Measurements from ENCODE around the gene NDUFAF5.

NDUFAF5 gene

DNA sequence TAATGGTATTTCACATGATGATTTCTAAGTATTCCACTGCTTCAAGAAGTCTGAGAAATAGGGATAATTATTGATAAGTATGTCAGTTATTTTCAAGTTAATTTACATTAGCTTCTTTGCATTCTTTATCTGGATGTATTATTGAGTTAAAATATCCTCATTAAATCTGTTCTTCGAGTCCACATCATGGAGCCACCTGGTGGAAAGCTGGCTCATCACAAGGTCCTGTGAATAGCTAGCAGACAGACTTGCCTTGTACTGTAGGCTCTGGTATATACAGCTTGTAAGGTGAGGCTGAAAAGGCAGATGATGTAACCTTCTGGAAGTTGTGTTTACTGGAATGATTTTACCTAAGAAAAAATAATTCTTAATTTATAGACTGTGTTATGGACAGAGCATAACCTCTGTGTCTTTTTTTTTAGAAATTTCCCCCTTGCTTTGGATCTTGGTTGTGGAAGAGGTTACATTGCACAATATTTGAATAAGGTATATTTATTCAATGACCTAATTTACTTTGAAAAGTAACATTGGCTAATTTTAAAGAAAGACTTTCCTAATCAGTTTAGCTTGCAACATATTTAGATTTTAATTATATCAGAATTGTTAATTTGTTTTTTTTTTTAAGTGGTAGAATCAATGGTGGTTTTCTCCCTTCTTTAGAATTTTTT lies 3.5 kb downstream of the NDUFAF5 start:
- DNase-seq (peak in 2 of 3 experiments; percentile 4 to 12), ATAC-seq (replicated peaks) (no peak)
- no peak overlapping the region for H3K27ac Mint-ChIP-seq
- no peaks in the 10 kb centered on the region for H3K9me3 Mint-ChIP-seq
- peaks cover 39 to 65% of the 10 kb centered on the region in 2 donors for H3K4me1 Mint-ChIP-seq (ENCODE audit: low read depth in 2 of 2)
- H3K27me3 Mint-ChIP-seq = no peaks in the 10 kb centered on the region
- H3K36me3 Mint-ChIP-seq (ENCODE audit: insufficient read depth) = peaks cover 42% of the 10 kb centered on the region
- H3K4me3 Mint-ChIP-seq = no peak overlapping the region

DNA sequence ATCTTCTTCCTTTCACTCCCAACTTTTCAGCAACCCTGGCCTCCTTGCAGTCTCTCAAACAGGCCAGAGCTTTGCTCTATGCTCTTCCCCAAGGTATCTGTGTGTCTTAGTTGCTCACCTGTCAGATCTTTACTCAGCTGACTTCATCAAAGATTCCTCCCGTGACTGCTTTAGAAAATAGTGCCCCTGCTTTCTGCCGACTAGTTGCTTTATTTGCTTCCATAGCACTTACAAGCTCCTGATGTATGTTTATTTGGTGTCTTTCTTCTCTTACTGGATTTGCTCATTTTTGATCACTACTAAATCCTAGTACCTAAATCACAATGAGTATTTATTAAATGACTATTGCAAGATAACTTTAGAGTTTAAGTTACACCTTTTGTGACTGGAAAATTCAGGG lies 5.9 kb downstream of the NDUFAF5 start:
- DNase-seq (no peak), ATAC-seq (replicated peaks) (no peak)
- H3K4me3 Mint-ChIP-seq = no peak overlapping the region
- no peaks in the 10 kb centered on the region for H3K9me3 Mint-ChIP-seq
- no peaks in the 10 kb centered on the region for H3K27me3 Mint-ChIP-seq
- no peak overlapping the region for H3K27ac Mint-ChIP-seq
- H3K4me1 Mint-ChIP-seq (ENCODE audit: low read depth in 2 of 2) = peaks cover 25 to 46% of the 10 kb centered on the region in 2 donors
- H3K36me3 Mint-ChIP-seq (ENCODE audit: insufficient read depth) = peaks cover 47% of the 10 kb centered on the region

DNA sequence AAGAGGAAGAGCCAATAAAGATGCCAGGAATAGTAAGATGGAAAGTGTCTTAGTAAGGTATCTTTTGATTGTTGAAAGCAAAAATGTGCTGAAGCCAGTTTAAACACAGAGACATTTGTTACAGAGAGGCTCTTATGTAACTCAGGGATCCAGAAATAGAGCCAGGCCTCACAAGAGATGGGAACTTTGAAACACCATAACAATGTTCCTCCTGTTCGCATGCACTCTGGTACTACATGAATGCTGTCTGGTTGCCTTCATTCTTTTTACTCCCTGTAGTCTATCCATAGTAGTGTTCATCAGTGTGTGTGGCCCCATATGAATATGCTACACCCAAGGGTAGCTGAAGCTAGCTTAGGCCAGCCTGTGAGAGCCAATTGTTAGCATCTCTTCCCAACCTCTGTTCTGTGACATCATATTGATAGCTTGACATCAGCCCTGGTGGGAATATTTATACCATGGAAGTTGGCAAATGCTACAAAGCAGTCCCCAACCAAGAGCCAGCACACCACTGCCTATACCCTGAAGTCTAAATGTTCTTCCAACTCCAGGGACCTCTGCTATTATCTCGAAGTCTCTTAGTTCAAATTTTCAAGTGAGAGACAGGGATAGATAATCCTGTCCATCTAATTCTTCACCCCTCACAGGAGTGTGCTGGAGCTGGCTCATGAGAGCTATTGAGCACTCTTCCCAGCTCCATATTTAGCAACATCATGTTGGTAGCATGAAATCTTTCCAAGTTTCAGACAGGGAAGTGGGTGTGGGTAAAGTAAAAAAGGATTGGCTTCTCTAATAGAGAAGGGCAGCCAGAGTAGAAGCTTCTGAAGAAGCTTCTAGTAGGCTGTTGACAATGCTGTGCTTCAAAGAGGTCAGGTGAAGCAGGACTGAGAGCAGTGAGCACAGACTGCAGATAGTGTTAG lies 7.0 kb downstream of the NDUFAF5 start:
- H3K36me3 Mint-ChIP-seq (ENCODE audit: insufficient read depth) = peaks cover 50% of the 10 kb centered on the region
- no peak overlapping the region for H3K4me3 Mint-ChIP-seq
- DNase-seq (no peak), ATAC-seq (replicated peaks) (no peak)
- H3K9me3 Mint-ChIP-seq = no peaks in the 10 kb centered on the region
- no peaks in the 10 kb centered on the region for H3K27me3 Mint-ChIP-seq
- H3K4me1 Mint-ChIP-seq (ENCODE audit: low read depth in 2 of 2) = peaks cover 15 to 35% of the 10 kb centered on the region in 2 donors
- H3K27ac Mint-ChIP-seq = no peak overlapping the region

DNA sequence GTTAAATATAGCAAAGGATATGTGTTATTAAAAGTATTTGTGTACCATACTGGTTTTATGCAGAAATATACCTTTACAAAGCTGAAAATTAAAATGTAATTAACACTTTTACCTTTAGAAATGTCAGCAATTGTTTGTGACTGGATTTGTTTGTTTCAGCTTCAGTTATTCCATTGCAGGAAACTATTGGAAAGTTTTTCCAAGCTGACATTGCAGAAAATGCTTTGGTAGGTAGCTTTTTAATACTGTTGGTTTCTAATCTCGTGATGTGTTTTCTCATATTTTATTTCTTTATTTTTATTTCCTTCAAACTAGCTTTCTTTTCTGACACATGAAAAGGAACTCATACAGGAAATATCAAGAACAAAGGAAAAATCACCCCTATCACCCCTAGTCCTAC lies 8.2 kb downstream of the NDUFAF5 start:
- no peak overlapping the region for H3K4me3 Mint-ChIP-seq
- H3K36me3 Mint-ChIP-seq (ENCODE audit: insufficient read depth) = peaks cover 53% of the 10 kb centered on the region
- peaks cover 9 to 28% of the 10 kb centered on the region in 2 donors for H3K4me1 Mint-ChIP-seq (ENCODE audit: low read depth in 2 of 2)
- no peaks in the 10 kb centered on the region for H3K27me3 Mint-ChIP-seq
- no peak overlapping the region for H3K27ac Mint-ChIP-seq
- no peaks in the 10 kb centered on the region for H3K9me3 Mint-ChIP-seq
- DNase-seq = no peak
- no peak for ATAC-seq (replicated peaks)

DNA sequence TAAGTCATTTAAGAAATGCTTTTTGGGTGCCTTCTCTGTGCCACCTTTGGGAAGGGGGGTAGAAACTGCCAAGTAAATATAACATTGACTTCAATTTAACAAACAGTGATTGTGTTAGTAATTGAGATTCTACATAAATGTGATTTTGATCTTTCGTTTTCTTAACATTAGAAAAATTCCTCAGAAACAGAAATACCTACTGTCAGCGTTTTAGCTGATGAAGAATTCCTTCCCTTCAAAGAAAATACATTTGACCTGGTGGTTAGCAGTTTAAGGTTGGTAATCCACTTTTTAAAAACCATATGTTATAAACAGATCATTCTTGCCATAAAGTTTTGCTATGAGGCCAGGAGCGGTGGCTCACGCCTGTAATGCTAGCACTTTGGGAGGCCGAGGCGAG lies 9.8 kb downstream of the NDUFAF5 start:
- Mint-ChIP-seq H3K9me3 (no peaks in the 10 kb centered on the region), H3K4me3 (no peak overlapping the region), H3K27me3 (no peaks in the 10 kb centered on the region), H3K36me3 (ENCODE audit: insufficient read depth) (peaks cover 57% of the 10 kb centered on the region), H3K27ac (no peak overlapping the region), H3K4me1 (ENCODE audit: low read depth in 2 of 2) (peaks cover 11 to 26% of the 10 kb centered on the region in 2 donors)
- DNase-seq (no peak), ATAC-seq (replicated peaks) (no peak)

DNA sequence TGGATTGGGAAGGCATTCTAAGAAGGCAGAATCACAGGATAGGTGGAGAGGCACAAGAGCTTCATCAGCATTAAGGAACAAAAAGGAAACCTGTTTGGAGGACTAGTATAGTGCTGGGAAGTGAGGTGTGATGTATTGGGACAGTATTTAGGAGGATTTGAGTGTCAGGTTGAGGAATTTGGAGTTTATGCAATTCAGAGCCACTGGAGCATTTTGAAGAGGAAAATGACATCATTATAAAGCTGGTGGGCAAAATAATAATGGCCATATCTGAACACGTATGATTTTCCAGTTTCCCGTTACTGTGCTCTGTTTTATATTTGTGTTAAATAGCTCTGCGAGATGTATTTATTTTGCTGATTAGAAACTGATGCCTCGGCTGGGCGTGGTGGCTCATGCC lies 14.2 kb downstream of the NDUFAF5 start:
- DNase-seq = no peak
- Mint-ChIP-seq H3K36me3 (ENCODE audit: insufficient read depth) (peaks cover 80% of the 10 kb centered on the region), H3K4me3 (no peak overlapping the region), H3K27ac (peak overlapping the region in 1 of 2 donors; percentile 45), H3K9me3 (no peaks in the 10 kb centered on the region), H3K27me3 (no peaks in the 10 kb centered on the region), H3K4me1 (ENCODE audit: low read depth in 2 of 2) (peaks cover 0 to 4% of the 10 kb centered on the region in 2 donors)
- no peak for ATAC-seq (replicated peaks)

DNA sequence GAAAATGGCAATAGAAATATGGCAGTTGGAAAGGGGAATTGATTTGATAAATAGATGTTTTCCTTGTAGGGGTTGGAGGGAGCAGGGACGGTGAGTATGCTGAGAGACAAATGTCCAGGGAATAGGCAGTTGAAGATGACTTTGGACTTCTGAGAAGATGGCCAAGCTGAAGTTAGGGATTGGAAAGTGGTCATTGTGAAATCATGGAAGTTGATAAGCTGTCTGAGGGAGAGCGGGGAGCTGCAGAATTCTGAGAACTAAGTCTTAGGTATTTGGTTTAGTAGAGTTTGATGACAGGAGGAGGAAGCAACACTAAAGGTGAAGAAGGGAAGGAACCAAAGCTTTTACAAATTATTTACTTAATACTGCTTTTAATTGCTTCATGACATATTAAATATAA lies 15.1 kb downstream of the NDUFAF5 start:
- H3K27me3 Mint-ChIP-seq = no peaks in the 10 kb centered on the region
- H3K4me3 Mint-ChIP-seq = no peak overlapping the region
- peaks cover 82% of the 10 kb centered on the region for H3K36me3 Mint-ChIP-seq (ENCODE audit: insufficient read depth)

DNA sequence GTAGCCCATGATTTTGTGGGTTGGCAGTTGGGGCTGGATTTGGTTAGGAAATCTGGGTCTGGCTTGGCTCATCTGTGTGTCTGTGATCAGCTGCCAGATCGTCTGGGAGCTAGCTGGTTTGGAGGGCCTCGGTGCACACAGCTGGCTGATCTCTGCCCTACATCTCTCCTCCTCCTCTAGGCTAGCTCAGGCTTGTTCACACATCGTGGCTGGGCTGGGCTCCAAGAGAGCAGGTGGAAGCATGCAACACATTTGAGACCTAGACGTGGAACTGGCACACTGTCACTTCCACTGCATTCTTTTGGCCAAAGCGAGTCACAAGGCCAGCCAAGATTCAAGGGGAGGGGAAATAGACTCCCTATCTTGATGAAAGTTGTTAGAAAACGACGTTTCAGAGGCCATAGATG lies 15.9 kb downstream of the NDUFAF5 start:
- DNase-seq (no peak), ATAC-seq (replicated peaks) (no peak)
- Mint-ChIP-seq H3K4me1 (ENCODE audit: low read depth in 2 of 2) (peaks cover 0 to 4% of the 10 kb centered on the region in 2 donors), H3K4me3 (no peak overlapping the region), H3K36me3 (ENCODE audit: insufficient read depth) (peaks cover 82% of the 10 kb centered on the region), H3K27me3 (no peaks in the 10 kb centered on the region), H3K9me3 (no peaks in the 10 kb centered on the region), H3K27ac (no peak overlapping the region)

More for the DNA sequence above, 15.1 kb downstream of the NDUFAF5 start:
- Mint-ChIP-seq H3K4me1 (ENCODE audit: low read depth in 2 of 2) (peaks cover 0 to 4% of the 10 kb centered on the region in 2 donors), H3K9me3 (no peaks in the 10 kb centered on the region), H3K27ac (peak overlapping the region in 1 of 2 donors; percentile 1)
- DNase-seq = no peak
- ATAC-seq (replicated peaks) = no peak

DNA sequence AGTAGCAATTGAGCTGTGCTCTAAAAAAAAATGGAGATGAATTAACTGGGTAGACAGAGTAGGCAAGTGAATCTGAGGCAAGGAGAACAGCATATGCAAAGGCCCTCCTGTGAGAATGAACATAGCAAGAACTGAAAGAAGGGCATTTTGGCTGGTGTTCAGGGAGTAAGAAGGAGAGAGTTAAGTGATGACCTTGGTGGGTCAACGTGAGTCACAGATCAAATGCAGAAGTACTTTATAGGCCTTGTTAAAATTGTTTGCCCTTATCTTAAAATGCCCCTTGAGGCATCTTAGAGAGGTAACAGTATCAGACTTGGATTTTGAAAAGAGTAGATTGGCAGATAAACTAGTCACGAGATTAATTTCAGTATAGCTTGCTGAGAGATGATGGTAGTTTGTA lies 24.5 kb downstream of the NDUFAF5 start:
- no peak overlapping the region for H3K4me3 Mint-ChIP-seq
- no peaks in the 10 kb centered on the region for H3K27me3 Mint-ChIP-seq
- ATAC-seq (replicated peaks) (no peak), DNase-seq (no peak)
- H3K36me3 Mint-ChIP-seq (ENCODE audit: insufficient read depth) = peaks cover 28% of the 10 kb centered on the region
- H3K27ac Mint-ChIP-seq = no peak overlapping the region
- H3K4me1 Mint-ChIP-seq (ENCODE audit: low read depth in 2 of 2) = no peaks in the 10 kb centered on the region
- no peaks in the 10 kb centered on the region for H3K9me3 Mint-ChIP-seq

DNA sequence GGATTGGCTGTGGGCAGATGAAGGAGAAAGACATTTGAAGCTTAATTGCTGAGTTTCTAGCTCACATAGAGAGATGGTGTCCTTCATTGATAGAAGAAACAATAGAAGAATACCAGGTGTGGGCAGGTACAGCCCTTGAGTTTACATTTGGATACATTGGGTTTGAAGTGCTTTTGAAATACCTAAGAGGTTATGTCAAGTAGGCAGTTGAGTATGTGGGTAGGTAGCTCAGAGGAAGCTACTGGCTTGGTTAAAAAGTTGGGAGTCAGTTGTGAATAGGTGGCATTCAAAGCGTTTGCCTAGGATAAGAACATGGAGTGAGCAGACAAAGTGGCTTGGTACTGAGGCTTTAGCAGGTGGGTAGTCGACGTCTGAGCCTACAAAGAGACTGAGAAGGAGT lies 25.0 kb downstream of the NDUFAF5 start:
- H3K4me1 Mint-ChIP-seq (ENCODE audit: low read depth in 2 of 2) = no peaks in the 10 kb centered on the region
- no peaks in the 10 kb centered on the region for H3K27me3 Mint-ChIP-seq
- H3K9me3 Mint-ChIP-seq = no peaks in the 10 kb centered on the region
- H3K36me3 Mint-ChIP-seq (ENCODE audit: insufficient read depth) = peaks cover 23% of the 10 kb centered on the region
- no peak overlapping the region for H3K4me3 Mint-ChIP-seq
- no peak for DNase-seq
- H3K27ac Mint-ChIP-seq = no peak overlapping the region
- ATAC-seq (replicated peaks) = no peak

DNA sequence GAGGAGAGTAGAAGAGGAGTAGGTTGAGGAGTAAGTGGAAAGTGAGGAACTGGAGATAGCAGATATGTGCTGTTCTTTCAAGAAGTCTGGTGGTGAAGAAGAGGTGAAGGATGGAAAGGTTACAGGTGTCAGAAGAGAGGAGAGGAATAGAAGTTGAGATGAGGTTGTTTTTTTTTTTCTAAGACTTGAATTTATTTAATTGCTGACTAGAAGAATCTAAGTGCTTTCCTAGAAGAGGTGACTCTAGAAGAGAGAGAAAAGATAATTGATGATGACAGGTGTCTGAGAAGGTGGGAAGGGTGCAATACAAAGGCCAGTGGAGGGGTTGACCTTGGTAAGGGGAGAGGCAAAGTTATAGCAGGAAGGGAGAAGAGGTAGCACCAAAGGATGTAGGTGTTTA lies 25.6 kb downstream of the NDUFAF5 start:
- Mint-ChIP-seq H3K9me3 (no peaks in the 10 kb centered on the region), H3K4me1 (ENCODE audit: low read depth in 2 of 2) (no peaks in the 10 kb centered on the region), H3K36me3 (ENCODE audit: insufficient read depth) (peaks cover 22% of the 10 kb centered on the region), H3K4me3 (no peak overlapping the region), H3K27ac (no peak overlapping the region), H3K27me3 (no peaks in the 10 kb centered on the region)
- ATAC-seq (replicated peaks) = no peak
- no peak for DNase-seq

DNA sequence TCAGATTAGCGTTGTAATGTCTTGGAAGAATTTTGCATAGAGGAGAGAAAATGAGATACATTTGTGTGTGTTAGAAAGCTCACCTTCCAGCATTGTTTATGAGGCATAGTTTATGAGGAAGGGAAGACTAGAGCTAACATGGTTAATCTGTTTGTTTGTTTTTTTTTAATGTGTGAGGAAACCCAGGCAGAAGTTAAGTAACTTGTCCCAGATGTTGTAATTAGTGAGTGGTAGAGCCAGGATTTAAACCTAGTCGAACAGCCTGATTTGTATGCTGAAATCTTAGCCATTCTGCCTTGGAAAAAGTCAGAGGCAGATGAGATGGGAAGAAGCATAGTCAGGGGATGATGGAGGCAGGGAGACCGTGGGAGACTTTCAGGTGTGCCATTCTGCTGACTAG lies 29.1 kb downstream of the NDUFAF5 start:
- no peaks in the 10 kb centered on the region for H3K27me3 Mint-ChIP-seq

DNA sequence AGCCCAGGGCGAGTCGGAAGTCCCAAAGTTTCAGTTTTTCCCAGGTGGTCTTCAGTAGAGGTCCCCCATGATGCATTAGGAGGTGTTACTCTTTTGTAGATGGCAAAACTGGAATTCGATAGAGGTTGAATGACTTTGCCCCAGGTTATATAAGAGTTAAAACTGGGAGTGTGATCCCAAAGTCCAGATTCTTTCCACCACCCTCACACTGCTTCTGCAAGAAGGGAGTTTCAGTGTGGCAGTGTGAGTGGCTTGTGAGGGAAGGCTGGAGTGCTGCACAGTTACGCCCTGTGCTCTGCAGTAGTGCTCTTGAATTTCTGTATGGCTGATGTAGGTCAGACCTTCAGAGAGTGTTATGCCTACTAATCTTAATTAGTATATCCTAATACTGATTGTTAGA lies 29.8 kb downstream of the NDUFAF5 start:
- no peak for ATAC-seq (replicated peaks)
- Mint-ChIP-seq H3K4me3 (no peak overlapping the region), H3K27me3 (no peaks in the 10 kb centered on the region), H3K4me1 (ENCODE audit: low read depth in 2 of 2) (no peaks in the 10 kb centered on the region), H3K36me3 (ENCODE audit: insufficient read depth) (peaks cover 28% of the 10 kb centered on the region), H3K27ac (no peak overlapping the region), H3K9me3 (no peaks in the 10 kb centered on the region)
- DNase-seq = no peak

More for the DNA sequence above, 29.1 kb downstream of the NDUFAF5 start:
- Mint-ChIP-seq H3K4me3 (no peak overlapping the region), H3K27ac (peak overlapping the region in 1 of 2 donors; percentile 6), H3K36me3 (ENCODE audit: insufficient read depth) (peaks cover 26% of the 10 kb centered on the region), H3K9me3 (no peaks in the 10 kb centered on the region), H3K4me1 (ENCODE audit: low read depth in 2 of 2) (no peaks in the 10 kb centered on the region)
- DNase-seq (no peak), ATAC-seq (replicated peaks) (no peak)

DNA sequence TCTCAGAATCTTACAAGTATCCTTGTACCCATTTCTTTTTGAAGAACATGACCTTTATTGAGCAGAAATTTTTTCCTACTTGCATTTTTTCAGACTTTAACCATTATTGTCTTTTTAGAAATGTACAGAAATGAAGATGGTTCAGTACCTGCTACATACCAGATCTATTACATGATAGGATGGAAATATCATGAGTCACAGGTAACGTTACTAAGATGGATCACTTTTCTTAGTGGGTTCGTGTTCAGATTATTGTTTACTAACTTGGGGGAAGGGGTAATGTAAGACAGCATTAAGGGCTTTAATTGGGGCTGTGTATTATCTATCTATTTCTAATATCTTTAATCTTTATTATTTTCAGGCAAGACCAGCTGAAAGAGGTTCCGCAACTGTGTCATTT lies 31.9 kb downstream of the NDUFAF5 start:
- no peak overlapping the region for H3K4me3 Mint-ChIP-seq
- H3K27ac Mint-ChIP-seq = no peak overlapping the region
- no peaks in the 10 kb centered on the region for H3K9me3 Mint-ChIP-seq
- H3K27me3 Mint-ChIP-seq = no peaks in the 10 kb centered on the region
- no peak for DNase-seq
- no peaks in the 10 kb centered on the region for H3K4me1 Mint-ChIP-seq (ENCODE audit: low read depth in 2 of 2)
- no peak for ATAC-seq (replicated peaks)
- H3K36me3 Mint-ChIP-seq (ENCODE audit: insufficient read depth) = peaks cover 28% of the 10 kb centered on the region

Data from effector memory CD8-positive, alpha-beta T cell (primary cell).